Sigmoid colon (tissue), 4 donors: Measurements from ENCODE around the gene IFNGR1.

Experiments used
- EP300 ChIP-seq, 4 donors: sonication (generic); formaldehyde crosslinking; IDR thresholded peaks; one replicate each; pipeline ENCODE4 v1.6.1; 2017; ENCODE audit warnings: antibody characterized with exemption in 4 of 4
- POLR2A ChIP-seq, 2 donors: fragments of 450-650 bp; IDR thresholded peaks; one replicate each; pipeline ENCODE4 v1.6.1; 2016; ENCODE audit warnings: antibody characterized with exemption in 2 of 2, mild to moderate bottlenecking in 2 of 2, moderate library complexity in 2 of 2
- POLR2AphosphoS5 ChIP-seq, 4 donors: sonication (generic); formaldehyde crosslinking; IDR thresholded peaks; one replicate each; pipeline ENCODE4 v1.6.1; 2017; ENCODE audit warnings: antibody characterized with exemption in 4 of 4
- TF ChIP-seq, protein P1 (sequence below), 4 experiments: fragments of 450-650 bp in 3 of 4; fragments of 200-600 bp in 1 of 4; IDR thresholded peaks; one replicate each; pipeline ENCODE4 v1.5.1; 2016 to 2019; ENCODE audit warnings: antibody characterized with exemption in 4 of 4, mild to moderate bottlenecking in 3 of 4, moderate library complexity in 2 of 4

DNA sequence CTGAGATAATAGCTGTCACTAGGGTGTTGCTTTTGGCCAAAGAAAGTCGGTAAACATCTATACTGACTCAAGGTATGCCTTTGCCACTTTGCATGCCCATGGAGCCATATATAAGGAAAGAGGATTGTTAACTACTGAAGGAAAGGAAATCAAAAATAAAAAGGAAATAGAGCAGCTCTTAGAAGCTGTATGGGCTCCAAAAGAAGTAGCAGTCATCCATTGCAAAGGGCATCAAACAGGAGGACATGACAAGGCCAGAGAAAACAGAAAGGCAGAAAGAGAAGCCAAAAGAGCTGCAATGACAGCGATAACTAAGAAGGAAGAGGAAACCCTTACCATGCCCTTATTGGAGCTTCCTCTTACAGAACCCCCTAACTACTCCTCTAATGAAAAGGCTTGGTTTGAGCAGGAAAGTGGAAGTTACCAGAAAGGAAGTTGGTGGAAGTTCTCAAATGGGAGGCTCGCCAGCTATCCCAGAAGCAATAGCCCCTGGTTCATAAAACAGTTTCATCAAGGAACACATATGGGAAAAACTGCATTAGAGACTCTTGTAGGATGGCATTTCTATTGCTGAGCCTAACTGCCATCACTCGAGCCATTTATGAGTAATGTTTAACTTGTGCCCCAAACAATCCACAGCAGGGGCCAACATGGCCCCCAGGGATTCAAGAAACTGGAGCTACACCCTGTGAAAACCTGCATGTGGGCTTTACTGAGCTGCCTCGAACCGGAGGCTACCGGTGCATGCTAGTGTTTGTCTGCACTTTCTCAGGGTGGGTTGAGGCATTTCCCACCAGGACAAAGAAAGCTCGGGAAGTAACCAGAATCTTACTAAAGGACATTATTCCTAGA is 52.7 kb downstream of the IFNGR1 start:
- TF ChIP-seq POLR2AphosphoS5 (IDR thresholded peaks at IDR 0.05) (no peak), POLR2A (IDR thresholded peaks at IDR 0.05) (no peak), EP300 (IDR thresholded peaks at IDR 0.05) (no peak)
- TF ChIP-seq, protein P1, sequence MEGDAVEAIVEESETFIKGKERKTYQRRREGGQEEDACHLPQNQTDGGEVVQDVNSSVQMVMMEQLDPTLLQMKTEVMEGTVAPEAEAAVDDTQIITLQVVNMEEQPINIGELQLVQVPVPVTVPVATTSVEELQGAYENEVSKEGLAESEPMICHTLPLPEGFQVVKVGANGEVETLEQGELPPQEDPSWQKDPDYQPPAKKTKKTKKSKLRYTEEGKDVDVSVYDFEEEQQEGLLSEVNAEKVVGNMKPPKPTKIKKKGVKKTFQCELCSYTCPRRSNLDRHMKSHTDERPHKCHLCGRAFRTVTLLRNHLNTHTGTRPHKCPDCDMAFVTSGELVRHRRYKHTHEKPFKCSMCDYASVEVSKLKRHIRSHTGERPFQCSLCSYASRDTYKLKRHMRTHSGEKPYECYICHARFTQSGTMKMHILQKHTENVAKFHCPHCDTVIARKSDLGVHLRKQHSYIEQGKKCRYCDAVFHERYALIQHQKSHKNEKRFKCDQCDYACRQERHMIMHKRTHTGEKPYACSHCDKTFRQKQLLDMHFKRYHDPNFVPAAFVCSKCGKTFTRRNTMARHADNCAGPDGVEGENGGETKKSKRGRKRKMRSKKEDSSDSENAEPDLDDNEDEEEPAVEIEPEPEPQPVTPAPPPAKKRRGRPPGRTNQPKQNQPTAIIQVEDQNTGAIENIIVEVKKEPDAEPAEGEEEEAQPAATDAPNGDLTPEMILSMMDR (IDR thresholded peaks at IDR 0.05) = no peak
